Epithelial cell of proximal tubule (primary cell): ENCODE measurements around the gene DIS3L. TPM values are rescaled to one million over a fixed set of nuclear protein-coding genes. Genes with fewer than 3 reads are reported as not detected.

Source experiments
- DNase-seq: peaks from one replicate; pipeline ENCODE4 v3.0.0-alpha.2; 2011; ENCODE audit warnings: low read depth
- H3K4me3 ChIP-seq: 2 replicates; pipeline ENCODE4 v1.5.1; 2011; ENCODE audit warnings: low read depth, mild to moderate bottlenecking, low read length
- total RNA-seq: library from RNA; depleted of rRNA; stranded (reverse); fragments of >200 nt; gene quantifications from 2 replicates; pipeline ENCODE4 v1.2.3, GENCODE V29; 2015
- TF ChIP-seq, protein P1 (sequence below): conservative IDR thresholded peaks from 2 replicates; pipeline ENCODE4 v1.5.1; 2012; ENCODE audit warnings: low read depth, mild to moderate bottlenecking, low read length

DIS3L gene
- total RNA-seq, 1 donor from 2014 or later: 15.9 TPM

DNA sequence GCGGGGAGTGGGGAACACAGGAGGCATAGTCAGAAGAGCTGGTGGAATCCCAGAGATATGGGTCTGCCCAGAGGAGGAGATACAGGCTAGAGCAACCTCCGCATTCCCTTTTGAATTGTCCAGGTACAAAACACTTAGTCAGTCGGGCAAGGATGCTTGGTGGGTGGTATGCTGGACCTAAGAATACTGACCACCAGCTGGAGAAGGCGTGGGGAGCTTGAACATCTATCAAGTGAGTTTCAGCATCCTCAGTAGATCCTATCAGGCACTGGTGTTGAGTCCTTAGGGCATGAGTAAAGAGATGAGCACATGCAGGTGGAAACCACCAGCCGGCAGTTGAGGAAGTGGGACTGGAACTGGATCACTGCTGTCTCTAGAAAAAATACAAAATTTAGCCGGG, 14.7 kb upstream of the DIS3L start:
- TF ChIP-seq, protein P1, sequence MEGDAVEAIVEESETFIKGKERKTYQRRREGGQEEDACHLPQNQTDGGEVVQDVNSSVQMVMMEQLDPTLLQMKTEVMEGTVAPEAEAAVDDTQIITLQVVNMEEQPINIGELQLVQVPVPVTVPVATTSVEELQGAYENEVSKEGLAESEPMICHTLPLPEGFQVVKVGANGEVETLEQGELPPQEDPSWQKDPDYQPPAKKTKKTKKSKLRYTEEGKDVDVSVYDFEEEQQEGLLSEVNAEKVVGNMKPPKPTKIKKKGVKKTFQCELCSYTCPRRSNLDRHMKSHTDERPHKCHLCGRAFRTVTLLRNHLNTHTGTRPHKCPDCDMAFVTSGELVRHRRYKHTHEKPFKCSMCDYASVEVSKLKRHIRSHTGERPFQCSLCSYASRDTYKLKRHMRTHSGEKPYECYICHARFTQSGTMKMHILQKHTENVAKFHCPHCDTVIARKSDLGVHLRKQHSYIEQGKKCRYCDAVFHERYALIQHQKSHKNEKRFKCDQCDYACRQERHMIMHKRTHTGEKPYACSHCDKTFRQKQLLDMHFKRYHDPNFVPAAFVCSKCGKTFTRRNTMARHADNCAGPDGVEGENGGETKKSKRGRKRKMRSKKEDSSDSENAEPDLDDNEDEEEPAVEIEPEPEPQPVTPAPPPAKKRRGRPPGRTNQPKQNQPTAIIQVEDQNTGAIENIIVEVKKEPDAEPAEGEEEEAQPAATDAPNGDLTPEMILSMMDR: no peak

DNA sequence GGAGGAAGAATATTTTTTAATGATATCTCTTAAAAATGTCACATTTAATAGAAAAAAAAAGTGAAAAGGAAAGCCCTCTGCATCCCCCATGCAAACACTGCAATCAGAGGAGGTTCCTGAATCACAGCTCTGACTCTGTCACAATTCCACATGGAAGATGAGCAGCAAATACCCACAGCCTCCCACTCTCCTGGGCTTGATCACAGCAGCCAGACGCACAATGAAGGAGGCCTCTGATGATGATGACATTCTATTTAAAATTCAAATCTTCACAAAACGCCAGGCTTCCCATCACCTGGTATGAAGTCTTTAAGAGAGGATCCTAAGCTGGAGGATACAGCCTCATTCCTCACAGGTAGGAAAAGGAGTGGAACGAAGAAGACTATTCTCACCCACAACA, 9.1 kb upstream of the DIS3L start:
- TF ChIP-seq, protein P1: no peak
- DNase-seq: no peak
- no peak overlapping the region for H3K4me3 ChIP-seq

More for the DNA sequence above, 14.7 kb upstream of the DIS3L start:
- no peak overlapping the region for H3K4me3 ChIP-seq
- DNase-seq: no peak

DNA sequence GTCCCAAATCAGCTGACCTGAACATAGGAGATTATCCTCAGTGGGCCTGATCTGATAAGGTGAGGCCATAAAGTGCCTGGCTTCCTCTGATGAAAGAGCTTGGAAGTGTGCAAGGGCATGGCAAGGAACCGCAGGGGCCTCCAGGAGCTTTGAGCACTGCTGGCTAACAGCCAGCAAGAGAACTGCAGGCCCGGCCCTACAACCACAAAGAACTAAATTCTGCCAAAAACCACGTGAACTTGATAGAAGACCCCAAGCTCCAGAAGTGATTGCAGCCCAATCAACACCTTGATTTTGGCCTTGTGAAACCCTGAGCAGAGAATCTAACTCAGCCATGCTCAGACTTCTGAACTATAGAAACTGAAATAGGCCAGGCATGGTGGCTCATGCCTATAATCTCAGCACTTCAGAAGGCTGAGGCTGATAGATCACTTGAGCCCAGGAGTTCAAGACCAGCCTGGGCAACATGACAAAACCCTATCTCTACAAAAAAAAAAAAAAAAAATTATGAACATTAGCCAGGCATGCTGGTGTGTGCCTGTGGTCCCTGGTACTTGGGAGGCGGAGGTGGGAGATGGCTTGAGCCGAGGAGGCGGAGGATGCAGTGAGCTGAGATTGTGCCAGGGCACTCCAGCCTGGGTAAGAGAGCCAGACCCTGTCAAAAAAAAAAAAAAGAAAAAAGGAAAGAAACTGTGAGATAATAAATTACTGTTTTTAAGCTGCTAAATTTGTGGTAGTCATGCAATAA, 7.7 kb upstream of the DIS3L start:
- DNase-seq: no peak
- H3K4me3 ChIP-seq: no peak overlapping the region
- TF ChIP-seq, protein P1: no peak

DNA sequence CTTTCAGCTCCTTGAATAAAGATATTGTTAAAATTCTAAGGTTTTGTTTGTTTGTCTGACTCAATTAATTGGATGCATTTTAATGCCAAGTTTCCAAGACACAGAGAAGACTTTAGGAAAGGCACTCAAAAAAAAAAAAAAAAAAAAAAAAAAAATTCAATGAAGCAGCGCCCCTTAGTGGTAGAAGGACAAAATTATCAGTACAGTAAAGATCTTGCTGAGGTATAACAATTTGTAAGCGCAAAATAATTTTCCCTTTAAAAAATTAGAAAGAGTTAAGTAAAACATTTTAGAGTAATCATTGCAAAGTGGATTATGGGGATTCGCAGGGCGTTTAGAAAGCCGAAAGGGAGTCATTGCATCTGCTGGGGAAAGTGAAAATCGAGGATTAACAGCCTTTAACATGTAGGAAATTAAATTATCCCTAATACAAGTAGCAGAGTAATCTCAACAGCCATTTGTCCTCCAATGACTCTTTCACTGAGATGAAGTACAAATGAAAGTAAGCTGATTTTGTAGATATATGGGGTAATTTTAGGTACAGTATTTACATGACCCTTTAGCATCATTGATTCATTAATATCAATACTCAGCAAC, 5.8 kb upstream of the DIS3L start:
- H3K4me3 ChIP-seq: no peak overlapping the region
- TF ChIP-seq, protein P1: peak; percentile 57
- no peak for DNase-seq

DNA sequence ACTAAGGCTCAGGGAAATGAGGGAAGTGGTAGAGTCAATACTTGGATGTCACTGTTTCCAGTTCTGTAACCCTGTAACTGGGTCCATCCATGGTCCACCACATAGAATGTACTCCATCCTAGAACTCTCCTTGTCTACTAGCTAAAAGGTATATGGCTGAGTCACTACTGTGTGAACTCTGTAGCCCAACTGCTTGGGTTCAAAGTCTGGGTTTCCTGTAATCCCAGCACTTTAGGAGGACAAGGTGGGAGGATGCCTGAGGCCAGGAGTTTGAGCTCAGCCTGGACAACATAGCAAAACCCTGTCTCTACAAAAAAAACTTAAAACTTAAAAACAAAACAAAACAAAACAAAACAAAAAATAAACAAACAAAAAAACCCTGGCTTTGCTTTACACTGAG, 5.3 kb upstream of the DIS3L start:
- TF ChIP-seq, protein P1: no peak
- no peak overlapping the region for H3K4me3 ChIP-seq
- no peak for DNase-seq

DNA sequence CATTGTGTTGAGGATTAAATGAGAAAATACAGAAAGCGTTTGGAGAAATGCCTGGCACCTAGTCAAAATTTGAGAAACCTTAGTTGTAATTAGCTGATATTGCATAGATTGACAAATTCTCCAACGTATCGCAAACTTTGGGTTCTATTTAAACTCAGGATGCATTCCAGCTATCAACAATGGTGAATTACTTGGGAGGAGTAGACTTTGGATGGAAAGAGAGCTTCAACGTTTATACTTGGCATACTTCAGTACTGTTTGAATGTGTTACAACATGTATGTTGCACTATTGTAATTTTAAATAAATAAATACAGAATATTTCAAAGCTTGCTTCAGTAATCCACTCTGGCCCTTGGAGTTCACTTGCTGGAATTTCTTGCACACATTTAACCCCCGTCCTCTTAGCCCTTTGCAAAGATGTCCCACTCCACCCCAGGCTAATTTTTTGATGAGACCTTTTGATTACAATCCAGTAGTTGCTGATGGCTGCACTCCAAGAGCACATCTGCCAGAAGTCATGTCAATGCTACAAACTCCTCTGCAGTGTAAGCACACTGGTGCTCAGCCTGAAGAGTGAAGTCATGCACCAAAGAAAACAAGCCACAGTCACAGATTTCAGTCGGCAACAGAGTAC, 4.7 kb upstream of the DIS3L start:
- no peak for DNase-seq
- TF ChIP-seq, protein P1: no peak
- no peak overlapping the region for H3K4me3 ChIP-seq
